Calu3 (cell line): Measurements from ENCODE around the gene CDK18. TPM values are rescaled to one million over a fixed set of nuclear protein-coding genes. Genes with fewer than 3 reads are reported as not detected.

Source experiments
- BruUV-seq: library from RNA; stranded (reverse); fragments of 400-500 nt; replicated peaks from 2 replicates; lab custom pipeline; 2021; lab: Mats Ljungman, UMichigan
- CTCF ChIA-PET: fragments of 300-600 bp; sonication (Branson Sonifier 250); formaldehyde crosslinking; loops from one replicate; lab custom pipeline; 2022; ENCODE audit warnings: antibody characterized with exemption; lab: Charles Lee
- DNase-seq: peaks from one replicate; pipeline ENCODE4 v3.0.0; 2022
- H3K27ac Mint-ChIP-seq: one replicate; pipeline ENCODE4 v1.8.0; 2022; ENCODE audit warnings: mixed read lengths; ENCODE audit not compliant: unreplicated experiment
- H3K27me3 Mint-ChIP-seq: one replicate; pipeline ENCODE4 v1.8.0; 2022; ENCODE audit warnings: mixed read lengths; ENCODE audit not compliant: unreplicated experiment
- H3K36me3 Mint-ChIP-seq: one replicate; pipeline ENCODE4 v1.8.0; 2022; ENCODE audit warnings: mild to moderate bottlenecking, moderate library complexity, mixed read lengths; ENCODE audit not compliant: insufficient read depth, unreplicated experiment
- H3K4me1 Mint-ChIP-seq: one replicate; pipeline ENCODE4 v1.8.0; 2022; ENCODE audit warnings: mild to moderate bottlenecking, low read depth, mixed read lengths; ENCODE audit not compliant: unreplicated experiment
- H3K4me3 Mint-ChIP-seq: one replicate; pipeline ENCODE4 v1.8.0; 2022; ENCODE audit warnings: mild to moderate bottlenecking, low read depth, moderate library complexity, mixed read lengths; ENCODE audit not compliant: unreplicated experiment
- H3K9me3 Mint-ChIP-seq: one replicate; pipeline ENCODE4 v1.8.0; 2022; ENCODE audit warnings: low read depth, mixed read lengths; ENCODE audit not compliant: unreplicated experiment
- CTCF ChIP-seq: fragments of 200-600 bp; IDR thresholded peaks from one replicate; pipeline ENCODE4 v1.8.0; 2022; ENCODE audit warnings: antibody characterized with exemption; ENCODE audit not compliant: unreplicated experiment
- intact Hi-C: fragments of 100-400 bp; cut with micrococcal nuclease; formaldehyde crosslinking; loops from one replicate; pipeline ENCODE4 v1.10.0; 2022; ENCODE audit not compliant: unreplicated experiment
- total RNA-seq: library from RNA; stranded (reverse); gene quantifications from 2 replicates; pipeline ENCODE4 v1.2.3, GENCODE V29; 2022

CDK18 gene
- total RNA-seq, 1 experiment from 2014 or later = 44.0 TPM

- intact Hi-C loops = no loop called here
- TF ChIP-seq CTCF = no peak
- Mint-ChIP-seq H3K9me3 (no peaks in the 10 kb centered on the region), H3K27me3 (peaks cover 61% of the 10 kb centered on the region), H3K36me3 (no peaks in the 10 kb centered on the region), H3K4me1 (peaks cover 36% of the 10 kb centered on the region), H3K4me3 (no peak overlapping the region), H3K27ac (no peak overlapping the region)
- DNase-seq = no peak
- no TSS peak for BruUV-seq
- CTCF ChIA-PET = no interaction called here
Observed at GRCh38 chr1:205572421-205572820, 68.0 kb downstream of the CDK18 start.

- CTCF ChIA-PET = interaction anchor here (0.7 to 1.3 kb wide), 5 partner anchors 32 to 89 kb away, joined by 3 to 10 read pairs (median 3); no protein-coding TSS in a partner anchor
- peak; percentile 59 for DNase-seq
- H3K36me3 Mint-ChIP-seq = peaks cover 6% of the 10 kb centered on the region
- peaks cover 41% of the 10 kb centered on the region for H3K4me1 Mint-ChIP-seq
- intact Hi-C loops = loop anchor here (5.0 kb wide), 1 partner anchor 33 kb away; no protein-coding TSS in a partner anchor
- H3K4me3 Mint-ChIP-seq = no peak overlapping the region
- H3K9me3 Mint-ChIP-seq = no peaks in the 10 kb centered on the region
- peaks cover 46% of the 10 kb centered on the region for H3K27me3 Mint-ChIP-seq
- no peak for TF ChIP-seq CTCF
- no TSS peak for BruUV-seq
- no peak overlapping the region for H3K27ac Mint-ChIP-seq
Observed at GRCh38 chr1:205575294-205575885, 70.9 kb downstream of the CDK18 start.

- peaks cover 9% of the 10 kb centered on the region for H3K36me3 Mint-ChIP-seq
- H3K27me3 Mint-ChIP-seq = peaks cover 40% of the 10 kb centered on the region
- no peaks in the 10 kb centered on the region for H3K9me3 Mint-ChIP-seq
- BruUV-seq = no TSS peak
- H3K4me1 Mint-ChIP-seq = peaks cover 41% of the 10 kb centered on the region
- no peak overlapping the region for H3K4me3 Mint-ChIP-seq
- no peak for TF ChIP-seq CTCF
- no peak for DNase-seq
- intact Hi-C loops = loop anchor here (5.0 kb wide), 1 partner anchor 34 kb away; no protein-coding TSS in a partner anchor
- CTCF ChIA-PET = interaction anchor here (0.7 to 1.3 kb wide), 2 partner anchors 47 to 82 kb away, joined by 3 to 4 read pairs; no protein-coding TSS in a partner anchor
- H3K27ac Mint-ChIP-seq = no peak overlapping the region
Observed at GRCh38 chr1:205576011-205576410, 71.5 kb downstream of the CDK18 start.

- BruUV-seq = no TSS peak
- Mint-ChIP-seq H3K4me1 (peaks cover 39% of the 10 kb centered on the region), H3K27me3 (peaks cover 29% of the 10 kb centered on the region), H3K27ac (no peak overlapping the region), H3K4me3 (no peak overlapping the region), H3K9me3 (no peaks in the 10 kb centered on the region), H3K36me3 (peaks cover 9% of the 10 kb centered on the region)
- no peak for DNase-seq
- TF ChIP-seq CTCF = no peak
- intact Hi-C loops = loop anchor here (5.0 kb wide), 1 partner anchor 35 kb away; no protein-coding TSS in a partner anchor
- CTCF ChIA-PET = interaction anchor here (1.6 kb wide), 1 partner anchor 15 kb away, joined by 4 read pairs; no protein-coding TSS in a partner anchor
Observed at GRCh38 chr1:205576805-205577761, 72.6 kb downstream of the CDK18 start.
